Activated naive CD4-positive, alpha-beta T cell treated with Interleukin-2 at 50 U/mL for 16 hours (primary cell): ENCODE data around the gene CEL.
"Not testable (repeated sequence)": the region's sequence is repeated elsewhere in the genome, so short reads cannot be mapped to it uniquely, and the experiment has no call there.

Source experiments
- DNase-seq: peaks from one replicate; pipeline ENCODE4 v3.0.0-alpha.2; 2020

The CEL gene

GRCh38 chr9:133066181-133066983 is 4.6 kb downstream of the CEL start:
- DNase-seq = no peak

GRCh38 chr9:133067006-133067405 is 5.2 kb downstream of the CEL start:
- DNase-seq = no peak

GRCh38 chr9:133067813-133068212 is 6.0 kb downstream of the CEL start:
- no peak for DNase-seq

GRCh38 chr9:133068431-133068830 is 6.7 kb downstream of the CEL start:
- not testable (repeated sequence) for DNase-seq

GRCh38 chr9:133070500-133070961 is 8.8 kb downstream of the CEL start:
- DNase-seq = not testable (repeated sequence)

- DNase-seq = not testable (repeated sequence)
These were observed 9.2 kb downstream of the CEL start for GRCh38 chr9:133070985-133071384.

- DNase-seq = no peak
These were observed 9.8 kb downstream of the CEL start for GRCh38 chr9:133071484-133072150.

- not testable (repeated sequence) for DNase-seq
These were observed 10.4 kb downstream of the CEL start for GRCh38 chr9:133072210-133072609.

- no peak for DNase-seq
These were observed 11.6 kb downstream of the CEL start for GRCh38 chr9:133073086-133074014.

- no peak for DNase-seq
These were observed 12.4 kb downstream of the CEL start for GRCh38 chr9:133074111-133074651.

- DNase-seq = no peak
These were observed 14.3 kb downstream of the CEL start for GRCh38 chr9:133075925-133076630.

GRCh38 chr9:133076691-133077090 is 14.9 kb downstream of the CEL start:
- no peak for DNase-seq

- DNase-seq = no peak
These were observed 16.7 kb downstream of the CEL start for GRCh38 chr9:133078486-133078885.

GRCh38 chr9:133080161-133080560 is 18.4 kb downstream of the CEL start:
- DNase-seq = no peak

- DNase-seq = not testable (repeated sequence)
These were observed 19.3 kb downstream of the CEL start for GRCh38 chr9:133080786-133081779.

GRCh38 chr9:133081957-133082644 is 20.3 kb downstream of the CEL start:
- DNase-seq = not testable (repeated sequence)

GRCh38 chr9:133083688-133084087 is 21.9 kb downstream of the CEL start:
- DNase-seq = not testable (repeated sequence)

GRCh38 chr9:133086212-133086860 is 24.6 kb downstream of the CEL start:
- not testable (repeated sequence) for DNase-seq

- DNase-seq = no peak
These were observed 25.1 kb downstream of the CEL start for GRCh38 chr9:133086894-133087293.
